Activated CD4-positive, alpha-beta T cell treated with anti-CD3 and anti-CD28 coated beads, Interleukin-2, amount 50 U/mL, for 16 hours (primary cell): ENCODE results near the gene ZNF276.
"Not testable (repeated sequence)": the region's sequence is repeated elsewhere in the genome, so short reads cannot be mapped to it uniquely, and the experiment has no call there.

Source experiments
- DNase-seq: peaks from one replicate; pipeline ENCODE4 v3.0.0-alpha.2; 2020

Gene ZNF276

DNA sequence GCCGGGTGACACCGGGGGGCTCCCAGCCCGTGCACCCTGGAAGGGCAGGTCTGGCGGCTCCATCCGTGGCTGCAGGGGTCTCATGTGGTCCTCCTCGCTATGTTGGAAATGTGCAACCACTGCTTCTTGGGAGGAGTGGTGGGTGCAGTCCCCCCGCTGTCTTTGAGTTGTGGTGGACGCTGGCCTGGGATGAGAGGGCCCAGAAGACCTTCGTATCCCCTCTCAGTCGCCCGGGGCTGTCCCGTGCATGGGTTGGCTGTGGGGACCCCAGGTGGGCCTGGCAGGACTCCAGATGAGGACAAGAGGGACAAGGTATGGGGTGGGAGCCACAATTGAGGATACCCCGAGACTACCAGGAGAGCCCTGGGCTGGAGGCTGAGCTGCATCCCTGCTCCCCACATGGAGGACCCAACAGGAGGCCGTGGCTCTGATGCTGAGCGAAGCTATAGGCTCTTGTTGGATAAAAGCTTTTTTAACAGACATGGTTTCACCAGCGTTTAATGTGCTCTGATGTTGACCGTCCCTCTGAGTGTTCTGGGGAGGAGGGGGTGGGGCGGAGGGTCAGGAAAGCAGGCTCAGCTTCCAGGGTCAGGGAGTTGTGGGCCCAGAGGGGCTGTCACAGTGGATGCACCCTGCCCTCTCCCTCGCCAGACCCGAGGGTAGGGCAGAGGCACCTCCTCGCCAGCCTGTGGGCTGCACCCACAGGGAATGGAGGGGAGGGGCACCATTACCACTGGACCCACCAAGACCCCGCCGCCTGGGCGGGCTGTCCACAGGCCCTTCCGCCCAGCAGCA is 25.3 kb upstream of the ZNF276 start:
- no peak for DNase-seq

DNA sequence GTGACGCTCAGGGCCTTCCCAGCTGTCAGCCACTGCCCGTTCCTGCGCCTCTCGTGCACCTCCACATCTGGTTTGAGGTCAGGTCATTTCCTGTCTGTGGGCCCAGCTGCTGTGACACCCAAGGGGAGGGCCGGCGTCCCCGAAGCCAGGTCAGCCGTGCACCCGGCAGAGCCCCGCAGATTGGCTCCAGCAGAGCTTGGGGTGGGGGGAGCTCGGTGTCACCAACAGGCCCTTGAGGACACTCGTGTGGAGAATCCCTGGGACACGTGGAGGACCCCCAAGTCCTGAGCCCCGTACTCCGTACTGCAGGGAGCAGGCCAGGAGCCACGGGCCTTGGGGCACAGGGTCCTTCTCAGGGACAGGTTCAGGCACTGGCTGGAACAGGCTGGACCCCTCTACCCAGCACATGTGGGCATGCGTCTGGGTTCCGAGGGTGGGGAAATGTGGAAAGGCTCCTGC is 24.6 kb upstream of the ZNF276 start:
- DNase-seq, result peak; percentile 42

DNA sequence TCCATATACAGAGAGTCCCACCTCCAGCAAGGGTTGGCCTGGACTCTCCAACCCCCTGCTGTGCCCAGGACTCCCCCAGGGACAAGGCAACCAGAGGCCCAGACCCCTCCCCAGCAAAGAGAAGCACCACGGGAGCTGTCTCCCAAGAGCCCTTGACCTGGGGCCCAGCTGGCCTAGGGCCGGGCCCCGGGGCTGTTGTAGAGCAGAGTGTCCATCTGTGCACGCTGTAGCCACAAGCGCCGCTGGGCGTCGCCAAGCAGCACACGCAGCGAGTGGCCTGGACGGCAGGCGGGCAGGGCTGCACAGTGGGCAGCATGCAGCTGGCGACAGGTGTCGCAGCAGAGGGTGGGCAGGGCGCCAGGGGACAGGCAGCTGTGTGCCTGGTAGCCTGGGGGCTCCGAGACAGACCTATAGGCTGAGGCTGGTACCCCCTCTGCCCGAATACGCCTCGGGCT is 24.1 kb upstream of the ZNF276 start:
- no peak for DNase-seq

DNA sequence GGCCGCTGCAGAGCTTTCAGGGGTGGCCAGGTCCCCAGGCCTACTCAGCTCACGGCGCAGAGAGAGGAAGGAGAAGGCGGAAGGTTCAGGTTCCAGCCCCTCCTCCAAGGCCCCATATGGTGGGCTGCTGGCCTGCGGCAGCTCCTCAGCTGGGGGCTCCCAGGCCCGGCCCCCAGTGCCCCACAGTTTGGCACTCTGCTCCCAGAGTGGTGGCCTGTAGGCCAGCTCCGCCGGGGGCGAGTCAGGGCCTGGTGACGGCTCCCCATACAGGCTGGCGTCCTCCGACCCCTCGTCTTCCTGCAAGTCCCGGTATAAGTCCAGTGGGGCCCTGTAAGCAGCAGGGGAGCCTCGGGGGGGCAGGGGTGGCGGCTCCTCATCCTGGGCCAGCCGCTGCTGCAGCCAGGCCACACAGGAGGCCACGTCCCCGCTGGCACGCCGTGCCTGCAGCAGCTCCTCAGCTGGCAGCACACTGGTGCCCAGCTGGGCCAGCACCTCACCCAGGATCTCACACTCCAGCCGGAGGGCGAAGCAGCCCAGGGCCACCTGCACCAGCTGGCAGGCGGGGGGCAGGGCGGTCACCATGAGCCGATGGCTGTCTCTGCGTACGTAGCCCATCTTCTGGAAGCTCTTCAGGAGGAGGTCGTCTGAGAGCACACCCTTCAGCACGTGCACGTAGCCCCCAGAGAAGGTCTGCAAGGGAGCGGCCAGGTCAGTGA is 23.6 kb upstream of the ZNF276 start:
- no peak for DNase-seq

DNA sequence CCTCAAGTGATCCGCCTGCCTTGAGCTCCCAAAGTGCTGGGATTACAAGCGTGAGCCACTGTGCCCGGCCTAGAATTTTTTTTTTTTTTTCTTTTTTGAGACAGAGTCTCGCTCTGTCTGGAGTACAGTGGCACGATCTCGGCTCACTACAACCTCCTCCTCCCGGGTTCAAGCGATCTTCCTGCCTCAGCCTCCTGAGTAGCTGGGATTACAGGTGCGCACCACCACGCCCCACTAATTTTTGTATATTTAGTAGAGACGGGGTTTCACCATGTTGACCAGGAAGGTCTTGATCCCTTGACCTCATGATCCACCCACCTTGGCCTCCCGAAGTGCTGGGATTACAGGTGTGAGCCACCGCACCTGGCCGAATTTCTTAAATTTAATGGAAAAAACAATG is 22.6 kb upstream of the ZNF276 start:
- not testable (repeated sequence) for DNase-seq

DNA sequence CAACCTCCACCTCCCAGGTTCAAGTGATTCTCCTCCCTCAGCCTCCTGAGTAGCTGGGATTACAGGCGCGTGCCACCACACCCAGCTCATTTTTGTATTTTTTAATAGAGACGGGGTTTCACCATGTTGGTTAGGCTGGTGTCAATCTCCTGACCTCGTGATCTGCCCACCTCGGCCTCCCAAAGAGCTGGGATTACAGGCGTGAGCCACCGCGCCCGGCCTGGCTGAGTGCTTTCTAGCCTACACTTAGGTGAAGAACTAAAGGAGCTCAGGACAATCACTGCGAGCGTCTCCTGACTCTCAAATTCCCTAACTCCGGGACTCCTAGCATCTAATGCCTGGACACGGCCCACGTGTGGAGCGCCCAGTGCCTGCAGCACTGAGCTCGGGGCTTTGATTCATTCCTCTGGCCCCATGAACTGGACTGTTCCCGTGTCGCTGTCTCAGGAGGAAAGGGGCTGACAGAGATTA is 21.7 kb upstream of the ZNF276 start:
- not testable (repeated sequence) for DNase-seq

DNA sequence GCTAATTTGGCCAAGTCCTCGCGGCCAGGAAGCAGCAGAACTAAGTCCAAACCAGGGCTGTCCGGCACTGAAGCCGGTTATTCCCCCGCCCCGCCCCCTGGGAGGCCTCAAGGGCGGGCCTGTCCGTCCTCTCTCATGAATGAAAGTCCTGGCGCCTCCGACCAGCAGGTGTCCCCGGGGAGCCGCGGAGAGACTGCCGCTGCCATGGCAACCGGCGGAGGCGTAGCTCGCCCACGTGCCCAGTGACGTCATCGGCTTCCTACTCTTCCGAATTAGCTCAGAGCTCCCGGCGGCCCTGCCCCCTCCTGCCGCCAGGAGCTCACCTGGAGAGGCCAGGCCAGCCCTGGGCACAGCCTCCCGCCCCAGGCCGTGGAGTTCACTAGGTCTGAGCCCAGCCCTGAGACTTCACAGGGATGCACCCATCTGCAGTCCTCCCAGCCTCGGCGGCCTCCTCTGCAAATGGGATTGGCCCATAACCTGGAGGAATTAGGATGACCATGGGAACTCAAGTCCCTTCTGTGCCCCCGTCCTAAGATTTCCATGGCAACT is 21.2 kb upstream of the ZNF276 start:
- DNase-seq, result peak; percentile 97

DNA sequence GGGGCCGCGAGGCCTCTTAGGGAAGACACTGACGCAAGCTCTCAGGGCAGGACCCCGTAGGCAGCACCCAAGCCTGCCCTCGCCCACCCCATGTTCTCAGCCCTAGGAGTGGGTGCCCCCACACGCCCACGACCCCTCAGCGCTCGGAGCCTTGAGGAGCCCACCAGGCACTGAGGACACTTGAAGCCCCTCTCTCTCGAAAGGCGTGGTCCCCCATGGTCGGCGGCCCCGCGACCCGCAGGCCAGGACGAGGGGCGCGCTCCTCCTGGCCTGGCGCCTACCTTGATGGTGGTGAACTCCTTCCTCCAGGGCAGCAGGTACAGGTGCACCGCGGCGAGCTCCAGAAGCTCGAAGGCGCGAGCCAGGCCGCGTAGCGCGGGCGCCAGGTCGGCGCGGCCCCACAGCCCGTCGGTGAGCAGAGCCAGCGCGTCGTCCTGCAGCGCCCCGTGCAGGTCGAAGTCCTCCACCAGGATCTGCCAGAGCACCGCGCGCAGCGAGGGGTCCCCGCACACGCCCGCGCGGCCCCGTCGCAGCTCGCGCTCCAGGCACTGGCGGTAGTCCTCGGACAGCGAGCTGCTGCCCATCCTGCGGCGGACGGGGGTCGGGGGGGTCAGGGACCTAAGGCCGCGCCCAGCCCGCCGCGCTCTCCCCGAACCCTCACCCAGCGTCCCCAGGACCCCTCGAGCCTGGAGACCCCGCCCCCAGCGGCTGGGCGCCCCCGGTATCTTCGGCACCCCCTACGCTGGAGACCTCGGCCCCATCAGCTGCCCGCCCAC is 20.5 kb upstream of the ZNF276 start:
- DNase-seq, result peak; percentile 41

DNA sequence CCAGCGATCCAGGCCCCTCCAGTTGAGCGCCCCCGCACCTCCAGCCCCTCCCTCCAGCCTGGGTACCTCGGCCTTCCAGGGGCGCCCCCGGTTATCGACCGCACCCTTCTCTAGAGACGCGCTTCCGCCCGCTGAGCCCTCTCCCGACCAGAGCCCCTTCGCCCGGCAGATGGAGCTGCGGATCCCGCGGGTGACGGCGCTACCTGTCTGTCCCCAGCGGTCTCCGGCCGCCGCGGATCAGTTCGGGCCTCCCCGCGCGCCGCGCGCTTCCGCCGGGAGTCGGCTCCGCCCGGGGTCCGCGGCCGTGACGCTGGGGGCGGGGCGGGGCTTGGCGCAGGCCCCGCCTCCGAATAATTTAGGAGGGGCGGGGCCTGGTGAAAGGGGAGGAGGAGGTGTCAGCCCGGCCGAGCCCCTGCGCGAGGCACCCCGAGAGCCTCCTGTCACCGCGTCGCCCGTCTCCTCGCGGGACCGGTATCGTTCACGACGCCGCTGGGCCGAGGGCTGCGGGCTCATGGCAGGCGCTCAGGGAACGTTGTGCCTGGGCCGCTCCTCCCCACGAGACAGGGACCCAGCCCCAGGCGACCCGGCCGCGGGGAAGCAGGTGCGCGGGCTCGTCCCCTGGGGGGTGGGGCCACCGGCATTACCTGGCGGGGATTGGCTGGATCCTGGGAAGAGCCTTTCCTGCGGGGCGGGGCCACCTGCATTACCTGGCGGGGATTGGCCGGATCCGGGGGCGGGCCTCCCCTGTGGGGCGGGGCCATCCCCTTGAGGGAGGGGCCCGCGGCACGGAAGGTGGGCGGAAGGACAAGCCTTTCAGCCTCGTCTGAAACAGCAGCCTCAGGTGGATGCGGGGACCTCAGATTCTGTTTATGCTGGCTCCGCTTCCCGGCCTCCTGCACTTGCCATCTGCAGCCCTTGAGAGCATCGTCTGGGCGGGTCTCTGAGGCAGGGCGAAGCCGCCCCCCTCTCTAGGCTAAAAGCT is 19.6 kb upstream of the ZNF276 start, which contains the start of gene SPATA2L:
Gene SPATA2L (minus strand): TSS at position 281 of the 982 bp plus-strand sequence. CDS start 473 bp downstream, outside the sequence.
- peak; percentile 96 for DNase-seq

DNA sequence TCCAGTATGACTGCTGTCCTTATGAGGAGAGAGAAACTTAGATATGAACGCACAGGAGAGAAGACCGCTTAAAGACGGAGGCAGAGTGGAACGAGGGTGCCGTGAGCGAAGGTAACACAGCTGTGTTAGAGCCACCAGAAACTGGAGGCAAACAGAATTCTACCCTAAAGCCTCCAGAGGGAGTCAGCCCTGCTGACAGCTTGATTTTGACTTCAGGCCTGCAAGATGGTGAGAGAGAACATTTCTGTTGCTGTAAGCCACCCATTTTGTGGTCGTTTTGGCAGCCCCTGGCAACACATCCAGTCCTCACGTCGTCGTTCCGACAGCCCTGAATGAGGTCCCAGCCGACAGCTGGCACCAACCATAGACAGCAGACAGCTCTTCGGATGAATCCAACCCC is 17.1 kb upstream of the ZNF276 start:
- DNase-seq, result no peak

DNA sequence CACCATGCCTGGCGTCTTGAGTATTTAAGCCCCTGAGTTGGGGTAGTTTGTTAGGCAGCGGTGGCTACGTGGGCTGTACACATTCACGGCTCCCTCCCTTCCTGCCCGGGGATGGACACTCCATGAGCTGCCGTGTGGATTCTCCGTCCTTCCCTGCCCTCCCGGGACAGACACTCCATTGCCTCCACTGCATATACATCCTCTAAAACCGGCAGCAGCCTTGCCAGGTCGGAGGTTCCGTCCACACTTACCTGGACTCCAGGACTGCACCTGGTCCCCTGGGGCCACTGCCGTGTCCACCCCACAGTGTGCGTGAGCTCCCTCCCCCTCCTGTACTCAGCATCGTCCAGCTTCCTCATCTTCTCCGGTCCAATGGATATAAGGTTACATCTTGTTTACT is 16.3 kb upstream of the ZNF276 start:
- no peak for DNase-seq

DNA sequence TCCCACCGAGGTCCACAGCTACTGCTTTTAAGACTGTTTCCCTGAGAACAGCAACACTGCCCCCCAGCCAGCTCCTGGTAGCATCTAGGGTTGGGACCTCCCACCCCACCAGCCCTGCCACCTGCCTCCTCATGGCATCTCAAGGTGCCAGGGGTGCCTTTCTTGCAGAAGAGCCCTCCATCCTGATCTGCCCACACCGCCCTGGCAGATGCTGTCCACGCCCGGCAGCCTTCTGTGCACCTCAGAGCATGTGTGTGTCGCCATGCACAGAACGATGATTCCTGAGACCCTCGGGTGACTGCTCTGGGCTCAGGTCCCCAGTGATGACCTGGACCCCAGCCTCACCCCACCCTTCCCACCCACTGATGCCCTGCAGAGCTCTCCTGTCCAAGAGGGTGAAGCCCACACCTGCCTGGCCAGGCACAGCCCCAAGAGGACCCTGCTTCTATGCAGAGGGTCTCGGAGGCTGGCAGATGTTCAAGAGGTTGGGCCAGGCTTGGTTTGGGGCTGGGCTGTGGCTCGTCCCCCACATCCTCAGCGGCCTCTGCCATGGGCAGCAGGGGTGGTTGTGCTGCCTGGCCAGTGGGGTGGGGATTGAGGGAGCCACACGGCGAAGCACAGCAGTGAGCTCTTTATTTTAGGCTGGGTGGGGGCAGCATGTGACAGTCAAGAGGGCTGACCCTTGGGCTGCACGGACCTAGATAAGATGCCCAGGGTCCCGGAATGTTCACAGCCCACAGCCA is 14.6 kb upstream of the ZNF276 start:
- no peak for DNase-seq

DNA sequence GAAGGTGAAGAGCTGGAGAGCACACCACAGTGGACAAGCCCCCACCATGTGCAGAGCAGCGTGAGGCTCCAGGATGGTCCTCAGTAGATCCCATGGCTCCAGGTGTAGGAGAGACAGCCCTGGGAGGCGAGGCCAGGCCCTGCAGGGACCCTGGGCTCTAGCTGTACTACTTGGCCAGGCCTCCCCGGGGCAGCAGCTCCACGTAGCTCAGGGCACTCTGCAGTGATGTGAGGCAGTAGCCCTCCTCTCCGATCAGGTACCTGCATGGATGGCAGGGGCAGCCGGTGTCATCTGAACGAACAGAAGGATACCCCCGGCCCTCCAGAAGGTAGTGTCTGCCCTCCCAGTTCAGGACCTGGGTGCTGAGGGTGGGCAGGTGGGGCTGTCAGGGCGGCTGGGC is 13.6 kb upstream of the ZNF276 start:
- no peak for DNase-seq

DNA sequence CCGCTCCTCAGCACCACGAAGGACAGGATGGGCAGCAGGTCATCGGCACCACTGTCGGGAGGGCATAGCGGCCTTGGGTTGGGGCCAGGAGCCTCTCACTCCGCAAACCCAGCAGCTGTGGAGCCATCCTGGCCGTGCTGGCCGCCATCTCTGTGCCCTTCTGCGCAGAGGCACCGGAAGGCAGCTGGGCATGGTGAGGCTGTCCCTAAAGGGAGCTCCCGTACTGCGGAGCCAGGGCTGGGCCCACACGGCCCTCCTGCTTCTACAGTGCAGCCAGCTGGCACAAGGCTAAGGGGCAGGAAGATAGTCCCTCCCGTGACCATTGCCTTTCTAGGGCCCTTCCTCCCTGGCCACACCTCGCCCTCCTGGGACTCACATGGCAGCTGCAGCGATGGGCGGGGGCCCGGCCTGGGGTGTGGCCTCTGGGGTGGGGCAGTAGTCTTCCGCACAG is 12.8 kb upstream of the ZNF276 start:
- no peak for DNase-seq

DNA sequence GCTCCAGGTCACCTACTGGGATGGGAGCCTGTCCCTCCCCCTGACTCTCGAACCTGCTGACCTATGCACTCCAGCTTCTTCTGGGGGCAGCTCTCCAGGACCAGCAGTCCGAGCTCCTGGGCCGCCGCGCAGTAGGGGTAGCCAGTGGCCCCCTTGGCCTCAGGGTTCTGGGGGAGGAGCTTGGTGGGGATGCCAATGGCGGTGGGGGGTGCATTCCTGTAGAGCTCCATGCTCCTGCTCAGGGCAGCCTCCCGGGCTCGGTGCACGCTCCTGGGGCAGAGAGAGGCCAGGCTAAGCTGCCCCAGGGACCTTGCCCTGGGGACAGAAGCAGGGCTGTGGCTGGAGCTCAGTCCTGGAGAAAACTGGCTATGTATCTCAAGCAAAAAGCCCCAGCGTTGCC is 12.2 kb upstream of the ZNF276 start:
- no peak for DNase-seq

DNA sequence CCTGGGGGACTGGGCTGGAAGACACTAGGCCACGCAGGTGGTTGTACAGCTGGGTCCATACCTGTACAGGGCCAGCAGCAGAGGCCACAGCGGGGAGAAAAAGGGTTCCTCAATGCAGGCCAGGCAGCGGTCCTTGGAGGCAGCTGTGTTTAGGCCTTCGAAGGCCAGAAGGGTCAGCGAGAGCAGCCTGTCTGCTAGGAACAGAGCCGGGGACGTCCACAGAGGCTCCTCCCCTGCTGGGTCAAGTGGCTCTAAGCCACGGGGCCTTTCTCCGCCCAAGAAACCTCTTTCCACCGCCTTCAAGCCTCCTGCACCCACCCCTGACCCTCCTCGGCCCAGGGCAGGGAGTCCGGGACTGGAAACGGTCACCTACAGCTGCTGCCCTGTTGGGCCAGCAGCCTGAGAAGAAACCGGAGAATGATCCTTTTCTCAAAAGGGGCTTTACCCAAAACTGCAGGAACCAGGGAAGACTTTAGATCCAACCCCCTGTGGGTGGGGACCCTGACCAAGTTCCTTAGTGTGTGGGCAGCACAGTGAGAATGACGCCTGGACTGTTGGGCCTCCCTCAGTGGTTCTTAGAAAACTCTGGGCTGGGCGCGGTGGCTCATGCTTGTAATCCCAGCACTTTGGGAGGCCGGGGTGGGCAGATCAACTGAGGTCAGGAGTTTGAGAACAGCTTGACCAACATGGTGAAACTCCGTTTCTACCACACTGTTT is 11.5 kb upstream of the ZNF276 start:
- DNase-seq, result no peak

DNA sequence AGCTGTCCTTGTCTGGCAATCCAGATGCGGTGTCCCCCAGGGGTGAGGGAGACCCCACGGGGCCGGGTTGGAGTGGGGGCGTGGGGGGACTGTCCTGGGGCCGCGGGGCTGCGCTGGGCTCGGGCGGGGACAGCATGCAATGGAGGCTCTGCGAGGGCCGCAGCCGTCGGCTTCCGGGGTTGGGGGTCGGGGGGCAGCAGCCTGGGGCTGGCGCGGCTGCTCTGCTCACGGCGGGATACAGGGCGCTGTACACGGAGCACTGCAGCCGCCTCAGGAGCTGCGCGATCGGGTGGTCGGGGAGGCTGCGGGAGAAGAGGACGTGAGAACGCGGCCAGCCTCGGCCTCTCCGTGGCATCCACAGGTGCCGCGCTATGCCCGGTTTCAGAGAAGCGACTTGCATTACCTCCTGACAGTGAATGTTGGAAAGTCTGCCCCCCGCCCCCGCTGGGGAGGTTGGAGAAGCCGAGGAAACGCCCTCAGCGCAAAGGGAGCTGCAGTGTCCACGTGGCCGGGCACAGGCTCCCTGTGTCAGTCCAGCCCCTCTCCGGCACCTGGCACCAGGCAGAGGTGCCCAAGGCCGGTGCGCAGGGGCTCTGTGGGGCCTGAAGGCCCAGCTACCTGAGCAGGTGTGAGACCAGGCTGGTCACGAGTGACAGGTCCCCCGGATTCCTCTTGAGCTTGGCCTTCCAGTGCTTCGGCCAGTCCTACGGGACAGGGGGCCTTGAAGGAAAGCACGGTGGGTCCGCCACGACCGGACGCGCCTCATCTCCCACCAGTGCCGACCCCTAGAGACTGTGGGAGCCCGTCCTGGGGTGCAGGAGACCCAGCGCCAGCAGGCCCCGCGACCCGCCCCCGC is 10.4 kb upstream of the ZNF276 start:
- DNase-seq, result no peak

DNA sequence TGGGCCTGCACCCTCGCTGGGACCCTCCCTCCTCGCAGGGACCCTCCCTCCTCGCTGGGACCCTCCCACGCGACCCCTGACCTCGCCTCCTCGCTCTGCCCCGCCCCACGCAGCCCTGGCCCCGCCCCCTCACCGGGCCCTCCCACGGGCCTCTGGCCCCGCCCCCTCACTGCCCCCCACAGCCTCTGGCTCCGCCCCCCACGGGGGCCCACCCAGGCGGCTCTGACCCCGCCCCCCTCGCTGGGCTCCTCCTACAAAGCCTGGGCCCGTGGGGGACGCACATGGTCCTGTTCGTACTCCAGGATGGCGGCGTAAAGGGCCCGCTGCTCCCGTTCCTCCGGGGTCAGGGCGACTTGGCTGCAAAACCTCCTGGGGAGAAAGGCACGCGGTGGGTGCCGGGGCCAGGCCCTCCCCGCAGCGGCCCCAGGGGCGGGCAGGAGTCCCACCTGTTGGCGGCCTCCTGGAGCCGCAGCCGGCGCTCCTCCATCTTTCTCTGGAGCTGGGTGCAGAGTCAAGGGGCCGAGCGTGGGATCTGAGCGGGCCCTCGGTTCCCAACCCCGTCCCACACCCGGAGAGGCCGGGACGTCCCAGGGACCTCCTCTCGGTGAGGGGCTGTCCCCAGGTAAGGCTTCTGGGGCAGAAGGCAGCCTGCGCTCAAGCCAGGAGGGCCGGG is 9.6 kb upstream of the ZNF276 start:
- DNase-seq, result peak; percentile 87
